ENCODE measurements around the gene PARP2. TPM values are rescaled to one million over a fixed set of nuclear protein-coding genes. Genes with fewer than 3 reads are reported as not detected.

PARP2 gene
- total and polyA plus RNA-seq, 2 of the 8 experiments (the other 6 are each of a cell fraction or from before 2014, with no cell fraction given): 27.7 to 41.7 TPM

GRCh38 chr14:20343092-20343861, at the start of gene PARP2 (continued):
- TF ChIP-seq CHD7 (IDR thresholded peaks at IDR 0.05; ENCODE audit: insufficient replicate concordance, low read length) (no peak), TAF1 (IDR thresholded peaks at IDR 0.05; ENCODE audit: low read depth, low read length) (peak; percentile 90), RNF2 (IDR thresholded peaks at IDR 0.05; ENCODE audit: borderline replicate concordance, low read depth, low read length, missing control alignments, poor library complexity, severe bottlenecking) (no peak), TCF12 (IDR thresholded peaks at IDR 0.05; ENCODE audit: low read depth, low read length) (peak; percentile 34; the same call in 1 of the 2 replicates), EP300 (IDR thresholded peaks at IDR 0.05; ENCODE audit: borderline replicate concordance in 1 of 2, low read depth in 2 of 2, low read length in 2 of 2) (no peak; a peak in 1 of 3 replicates), BCL11A (IDR thresholded peaks at IDR 0.05; ENCODE audit: low read depth in 2 of 2, low read length in 2 of 2) (no peak), CEBPB (IDR thresholded peaks at IDR 0.05; ENCODE audit: low read depth, low read length) (no peak), CBX5 (IDR thresholded peaks at IDR 0.05; ENCODE audit: low read depth, low read length) (no peak), BACH1 (IDR thresholded peaks at IDR 0.05; ENCODE audit: low read length) (peak; percentile 87), SIRT6 (IDR thresholded peaks at IDR 0.05; ENCODE audit: low read length) (no peak)

Data from H1 (cell line).